GM13976 (cell line): ENCODE results near the gene EIF2D.

Source experiments
- DNase-seq: peaks from one replicate; pipeline ENCODE4 v3.0.0; 2012; ENCODE audit warnings: low spot score
- in situ Hi-C: fragments of 300-500 bp; cut with MboI; formaldehyde crosslinking; loops from one replicate; pipeline ENCODE4 v1.12.0; 2022; ENCODE audit warnings: low sequenced_read_pairs, mixed read lengths, inconsistent platforms; ENCODE audit not compliant: unreplicated experiment
- TF ChIP-seq, protein P1 (sequence below): IDR thresholded peaks from 2 replicates; pipeline ENCODE4 v1.5.1; 2012; ENCODE audit warnings: borderline replicate concordance, mild to moderate bottlenecking; ENCODE audit not compliant: insufficient read depth; ENCODE audit errors: extremely low read depth, missing control alignments, control extremely low read depth

EIF2D gene

GRCh38 chr1:206656936-206657335 is 44.7 kb upstream of the EIF2D start:
- DNase-seq = no peak
- in situ Hi-C loops = no loop called here
- TF ChIP-seq, protein P1, sequence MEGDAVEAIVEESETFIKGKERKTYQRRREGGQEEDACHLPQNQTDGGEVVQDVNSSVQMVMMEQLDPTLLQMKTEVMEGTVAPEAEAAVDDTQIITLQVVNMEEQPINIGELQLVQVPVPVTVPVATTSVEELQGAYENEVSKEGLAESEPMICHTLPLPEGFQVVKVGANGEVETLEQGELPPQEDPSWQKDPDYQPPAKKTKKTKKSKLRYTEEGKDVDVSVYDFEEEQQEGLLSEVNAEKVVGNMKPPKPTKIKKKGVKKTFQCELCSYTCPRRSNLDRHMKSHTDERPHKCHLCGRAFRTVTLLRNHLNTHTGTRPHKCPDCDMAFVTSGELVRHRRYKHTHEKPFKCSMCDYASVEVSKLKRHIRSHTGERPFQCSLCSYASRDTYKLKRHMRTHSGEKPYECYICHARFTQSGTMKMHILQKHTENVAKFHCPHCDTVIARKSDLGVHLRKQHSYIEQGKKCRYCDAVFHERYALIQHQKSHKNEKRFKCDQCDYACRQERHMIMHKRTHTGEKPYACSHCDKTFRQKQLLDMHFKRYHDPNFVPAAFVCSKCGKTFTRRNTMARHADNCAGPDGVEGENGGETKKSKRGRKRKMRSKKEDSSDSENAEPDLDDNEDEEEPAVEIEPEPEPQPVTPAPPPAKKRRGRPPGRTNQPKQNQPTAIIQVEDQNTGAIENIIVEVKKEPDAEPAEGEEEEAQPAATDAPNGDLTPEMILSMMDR = no peak

GRCh38 chr1:206655471-206655882 is 43.2 kb upstream of the EIF2D start:
- TF ChIP-seq, protein P1 = no peak
- DNase-seq = no peak

DNA sequence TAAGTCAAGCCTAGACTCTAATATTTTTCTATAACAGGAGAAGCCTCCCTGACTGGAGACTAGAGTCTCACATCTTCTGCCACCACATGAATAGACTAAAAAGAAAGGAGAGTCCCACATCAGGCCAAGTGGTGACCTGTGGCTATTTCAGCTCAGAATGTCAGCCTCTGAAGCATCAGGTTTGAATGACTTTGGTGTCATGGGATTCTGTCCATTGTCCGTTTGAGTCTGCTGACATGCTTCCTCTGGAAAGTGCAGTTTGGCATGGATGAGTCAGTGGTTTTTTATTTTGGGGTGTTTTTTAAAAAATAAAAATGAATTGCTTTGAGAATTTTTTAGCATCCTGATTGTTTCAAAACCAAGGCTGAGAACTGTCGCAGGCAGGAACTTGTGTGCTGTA is 42.6 kb upstream of the EIF2D start:
- TF ChIP-seq, protein P1 = no peak
- DNase-seq = no peak
- in situ Hi-C loops = no loop called here

More at GRCh38 chr1:206655471-206655882, 43.2 kb upstream of the EIF2D start:
- in situ Hi-C loops = no loop called here

DNA sequence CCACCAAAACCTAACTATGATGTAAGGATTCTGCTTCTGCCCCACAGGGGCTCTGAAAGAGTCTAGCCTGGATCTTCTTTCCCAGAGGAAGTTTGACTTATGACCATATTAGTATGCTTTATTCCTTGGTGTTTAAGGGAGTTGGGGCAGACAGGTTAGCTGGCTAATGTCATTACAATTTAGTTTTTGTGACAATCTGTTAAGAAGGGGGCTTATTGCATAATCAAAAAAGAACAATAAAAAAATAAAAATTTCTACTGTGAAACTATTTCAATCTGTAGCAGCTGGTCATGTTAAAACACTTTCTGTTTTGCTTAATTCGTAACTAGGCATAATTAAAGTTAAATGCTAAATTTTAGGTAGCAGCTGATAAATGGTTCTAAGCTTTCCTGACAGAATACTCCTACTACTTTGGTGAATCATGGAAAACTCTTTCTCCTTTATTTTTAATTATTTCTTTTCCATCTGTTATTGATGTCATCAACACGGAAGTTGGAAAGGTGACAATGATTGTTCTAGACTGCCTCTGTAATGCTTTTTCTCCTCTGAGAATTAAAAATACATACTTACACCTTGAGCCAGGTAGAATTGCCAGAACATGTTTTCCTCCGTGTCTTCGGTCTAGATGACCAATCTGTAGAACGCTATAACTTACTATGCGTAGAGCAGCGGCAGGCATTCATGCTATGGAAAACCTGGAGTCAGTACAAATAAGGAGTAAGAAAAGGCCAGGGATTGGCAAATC is 41.6 kb upstream of the EIF2D start:
- in situ Hi-C loops = no loop called here
- no peak for DNase-seq
- TF ChIP-seq, protein P1 = no peak

DNA sequence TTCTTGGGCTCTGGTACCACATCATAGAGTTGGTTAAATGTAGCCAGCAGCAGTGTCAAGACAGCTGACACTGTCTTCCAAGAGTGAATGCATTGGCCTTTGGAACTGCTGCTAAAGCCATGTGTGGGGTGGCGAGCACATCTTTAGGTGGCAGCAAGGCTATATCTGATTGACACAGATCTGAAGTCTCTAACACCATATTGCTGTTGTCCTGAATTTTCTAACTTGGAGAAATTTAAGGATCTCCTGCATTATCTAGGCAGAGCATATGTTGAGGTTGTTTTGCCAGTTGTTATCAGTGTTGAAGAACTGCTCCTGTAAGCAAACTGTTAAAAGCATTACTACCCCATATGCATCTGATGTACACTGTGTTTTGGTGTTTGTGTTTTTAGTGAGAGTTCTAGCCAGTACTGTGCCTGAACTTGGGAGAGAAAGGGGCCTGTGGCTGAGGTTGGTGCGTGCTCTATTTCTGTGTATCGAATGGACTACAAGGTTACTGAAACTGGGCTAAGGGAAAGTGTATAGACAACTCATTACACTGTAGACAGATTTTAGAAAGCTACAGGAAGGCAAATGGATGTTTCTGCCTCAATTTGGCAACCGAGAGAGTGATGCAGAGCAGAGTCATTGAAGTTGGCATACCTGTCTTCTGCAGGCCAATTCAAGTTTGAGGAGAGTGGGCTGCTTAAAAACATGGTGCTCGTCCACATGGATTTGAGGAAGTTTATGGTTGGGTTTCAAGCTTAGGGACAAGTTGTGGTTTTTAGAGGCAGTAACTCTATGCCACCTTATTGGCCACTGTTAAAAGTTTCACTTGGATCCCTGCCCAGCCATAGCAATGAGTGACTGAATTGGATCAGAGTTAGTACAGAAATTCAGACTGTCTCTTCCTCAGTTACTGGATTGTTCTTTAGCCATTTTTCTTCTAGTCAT is 40.0 kb upstream of the EIF2D start:
- DNase-seq = no peak
- in situ Hi-C loops = no loop called here
- TF ChIP-seq, protein P1 = no peak

DNA sequence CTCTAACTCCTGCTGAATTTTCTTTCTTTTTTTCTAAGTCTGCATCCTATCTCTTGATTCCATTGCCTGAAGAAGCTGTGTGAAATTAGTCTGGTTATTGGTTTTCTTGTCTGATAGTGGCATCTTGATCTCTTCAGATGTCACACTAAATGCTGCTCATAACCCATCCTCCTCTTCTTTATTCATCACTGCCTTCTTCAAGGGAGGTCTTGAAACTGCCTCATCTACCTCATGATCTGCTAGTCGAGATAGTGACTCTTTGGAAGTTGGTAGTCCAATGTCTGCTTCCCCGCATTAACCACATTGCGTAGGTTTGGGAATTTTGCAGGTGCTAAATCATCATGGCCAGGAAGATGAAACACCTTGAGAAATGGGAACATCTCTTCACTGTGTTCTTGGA is 38.7 kb upstream of the EIF2D start:
- in situ Hi-C loops = no loop called here
- TF ChIP-seq, protein P1 = no peak
- no peak for DNase-seq
